HL-60 (cell line): ENCODE measurements around the gene WWOX.

Experiments used
- POLR2AphosphoS5 ChIP-seq: IDR thresholded peaks from 2 replicates; pipeline ENCODE4 v1.6.1; 2012; ENCODE audit warnings: low read depth
- TF ChIP-seq, protein P1 (sequence below): IDR thresholded peaks from one replicate; pipeline ENCODE4 v1.5.1; 2011; ENCODE audit warnings: low read length, control low read depth, inconsistent platforms; ENCODE audit not compliant: insufficient read depth

DNA sequence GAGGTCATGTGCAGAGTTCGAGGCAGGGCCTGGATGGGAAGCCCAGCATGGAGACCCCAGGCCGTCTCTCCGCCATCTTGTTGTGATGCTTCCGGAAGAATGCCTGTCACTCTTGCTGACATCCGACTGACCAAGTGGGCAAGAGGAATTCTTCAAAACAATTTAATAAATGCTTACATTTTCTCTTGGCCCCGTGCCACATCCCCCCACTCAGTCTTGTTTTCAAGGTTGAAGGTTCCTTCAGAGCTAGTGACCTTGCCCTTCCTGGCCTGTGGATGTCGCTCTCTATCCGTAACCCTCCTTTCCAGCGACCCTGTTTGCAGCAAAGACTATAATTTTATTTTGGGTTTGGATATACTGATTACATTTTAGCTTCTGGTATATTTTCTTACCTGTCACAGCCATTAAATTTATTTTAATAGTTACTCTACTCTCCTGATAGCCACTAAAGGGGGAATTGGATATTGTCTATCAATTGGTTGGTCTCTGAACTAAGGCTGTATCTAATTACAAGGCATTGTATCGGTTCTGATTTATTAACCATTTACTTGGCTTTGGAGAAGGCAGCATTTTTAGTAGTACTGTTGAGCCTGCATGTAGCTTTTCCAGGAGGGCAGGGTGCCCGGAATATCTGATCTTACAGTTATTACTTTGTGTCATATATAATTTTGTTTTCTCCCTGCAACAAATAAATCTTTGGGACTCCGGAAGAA lies 264.5 kb downstream of the WWOX start:
- TF ChIP-seq, protein P1, sequence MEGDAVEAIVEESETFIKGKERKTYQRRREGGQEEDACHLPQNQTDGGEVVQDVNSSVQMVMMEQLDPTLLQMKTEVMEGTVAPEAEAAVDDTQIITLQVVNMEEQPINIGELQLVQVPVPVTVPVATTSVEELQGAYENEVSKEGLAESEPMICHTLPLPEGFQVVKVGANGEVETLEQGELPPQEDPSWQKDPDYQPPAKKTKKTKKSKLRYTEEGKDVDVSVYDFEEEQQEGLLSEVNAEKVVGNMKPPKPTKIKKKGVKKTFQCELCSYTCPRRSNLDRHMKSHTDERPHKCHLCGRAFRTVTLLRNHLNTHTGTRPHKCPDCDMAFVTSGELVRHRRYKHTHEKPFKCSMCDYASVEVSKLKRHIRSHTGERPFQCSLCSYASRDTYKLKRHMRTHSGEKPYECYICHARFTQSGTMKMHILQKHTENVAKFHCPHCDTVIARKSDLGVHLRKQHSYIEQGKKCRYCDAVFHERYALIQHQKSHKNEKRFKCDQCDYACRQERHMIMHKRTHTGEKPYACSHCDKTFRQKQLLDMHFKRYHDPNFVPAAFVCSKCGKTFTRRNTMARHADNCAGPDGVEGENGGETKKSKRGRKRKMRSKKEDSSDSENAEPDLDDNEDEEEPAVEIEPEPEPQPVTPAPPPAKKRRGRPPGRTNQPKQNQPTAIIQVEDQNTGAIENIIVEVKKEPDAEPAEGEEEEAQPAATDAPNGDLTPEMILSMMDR = no peak
- no peak for TF ChIP-seq POLR2AphosphoS5
